Esophagus muscularis mucosa (tissue), 4 donors: ENCODE measurements around the gene SDK1. TPM values are rescaled to one million over a fixed set of nuclear protein-coding genes. Genes with fewer than 3 reads are reported as not detected.

Experiments
- DNase-seq: peaks from one replicate; pipeline ENCODE4 v3.0.0-alpha.2; 2017; ENCODE audit errors: extremely low spot score
- H3K27ac ChIP-seq, 4 donors: fragments of 200-600 bp; sonication (generic); replicated peaks in 1 of 4; 1 replicate in 3 of 4; 2 replicates in 1 of 4; pipeline ENCODE4 v1.5.1; 2016 to 2019; ENCODE audit warnings: mild to moderate bottlenecking in 1 of 4
- H3K27me3 ChIP-seq, 4 donors: fragments of 200-600 bp; sonication (generic); one replicate each; pipeline versions ENCODE4 v1.5.1 to v1.6.0; 2016 to 2019
- H3K36me3 ChIP-seq, 4 donors: fragments of 200-600 bp; sonication (generic); one replicate each; pipeline ENCODE4 v1.5.1; 2016 to 2019
- H3K4me1 ChIP-seq, 4 donors: fragments of 200-600 bp; sonication (generic); one replicate each; pipeline ENCODE4 v1.5.1; 2016 to 2019
- H3K4me3 ChIP-seq, 4 donors: fragments of 200-600 bp; sonication (generic); 1 replicate in 2 of 4; 2 replicates in 2 of 4; pipeline ENCODE4 v1.5.1; 2016 to 2019; ENCODE audit warnings: mild to moderate bottlenecking in 4 of 4, moderate library complexity in 1 of 4
- H3K9me3 ChIP-seq, 4 donors: fragments of 200-600 bp; sonication (generic); 1 replicate in 3 of 4; 2 replicates in 1 of 4; pipeline ENCODE4 v1.5.1; 2016 to 2019
- EP300 ChIP-seq: sonication (generic); formaldehyde crosslinking; IDR thresholded peaks from one replicate; pipeline ENCODE4 v1.6.1; 2017; ENCODE audit warnings: antibody characterized with exemption
- POLR2A ChIP-seq: fragments of 450-650 bp; IDR thresholded peaks from one replicate; pipeline ENCODE4 v1.6.1; 2017; ENCODE audit warnings: antibody characterized with exemption, moderate library complexity, mild to moderate bottlenecking, low read depth
- POLR2AphosphoS5 ChIP-seq, 2 donors: sonication (generic); formaldehyde crosslinking; IDR thresholded peaks; one replicate each; pipeline ENCODE4 v1.6.1; 2017; ENCODE audit warnings: antibody characterized with exemption in 2 of 2
- WGBS: methylation state at CpG from one replicate; pipeline ENCODE4 v1.1.5; 2018; 5-methylcytosine and 5-hydroxymethylcytosine counted together
- intact Hi-C: fragments of 100-400 bp; cut with DNase I; formaldehyde crosslinking; loops from one replicate; pipeline ENCODE4 v1.15.1; 2023
- total RNA-seq, 4 donors: library from RNA; depleted of rRNA; stranded (reverse); fragments of >200 nt; gene quantifications; one replicate each; pipeline versions ENCODE4 v1.1.0 to v1.2.1, GENCODE V29; 2016
- TF ChIP-seq, protein P1 (sequence below), 3 experiments: fragments of 200-600 bp in 2 of 3; fragments of 450-650 bp in 1 of 3; sonication (generic) in 2 of 3; IDR thresholded peaks; one replicate each; pipeline ENCODE4 v1.5.1; 2017 to 2019; ENCODE audit warnings: antibody characterized with exemption in 3 of 3, mild to moderate bottlenecking in 2 of 3, moderate library complexity in 1 of 3

The SDK1 gene
- total RNA-seq, 4 donors from 2014 or later: 7.8 to 18.6 (median 12.0) TPM

DNA sequence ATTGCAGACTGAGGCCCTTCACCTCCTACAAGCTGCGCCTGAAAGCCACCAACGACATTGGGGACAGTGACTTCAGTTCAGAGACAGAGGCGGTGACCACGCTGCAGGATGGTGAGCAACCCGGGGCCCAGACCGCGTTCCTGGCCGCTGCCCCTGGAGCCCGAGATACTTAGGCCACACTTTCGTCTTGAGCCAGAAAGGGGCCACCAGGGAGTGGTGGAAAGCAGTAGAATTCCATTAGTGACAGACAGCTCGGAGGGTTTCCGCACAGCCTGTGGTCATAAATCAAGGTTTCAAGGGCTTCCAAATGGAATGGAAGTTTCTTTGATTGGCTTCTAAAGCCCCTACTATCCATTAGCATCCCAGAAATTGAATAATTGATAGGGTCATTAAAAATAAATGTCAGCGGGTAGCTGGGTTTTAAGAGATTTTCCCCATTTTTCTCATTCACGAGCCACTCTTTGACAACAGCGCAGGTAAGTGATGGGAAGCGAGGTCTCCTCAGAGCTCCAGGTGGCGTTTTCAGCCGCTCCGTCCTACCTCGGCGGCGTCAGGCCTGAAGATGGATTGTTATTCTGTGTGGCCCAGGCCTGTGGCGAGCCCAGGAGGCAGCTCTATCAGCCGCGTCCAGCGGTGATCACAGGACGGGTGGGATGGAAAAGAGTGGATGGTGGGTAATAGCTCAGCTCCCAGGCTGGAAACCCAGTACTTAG, 857.5 kb downstream of the SDK1 start:
- intact Hi-C loops: no loop called here

GRCh38 chr7:4159154-4159501, 858.1 kb downstream of the SDK1 start:
- H3K27me3 ChIP-seq: no peaks in the 10 kb centered on the region
- H3K4me1 ChIP-seq: peaks cover 0 to 6% (median 0%) of the 10 kb centered on the region in 4 donors
- DNase-seq: no peak
- H3K36me3 ChIP-seq: no peaks in the 10 kb centered on the region
- no peak overlapping the region for H3K4me3 ChIP-seq
- WGBS: 85% methylated on average over 5 of the region's 5 CpGs
- intact Hi-C loops: no loop called here
- TF ChIP-seq POLR2A (no peak), EP300 (no peak), POLR2AphosphoS5 (IDR thresholded peaks at IDR 0.05) (no peak)
- TF ChIP-seq, protein P1, sequence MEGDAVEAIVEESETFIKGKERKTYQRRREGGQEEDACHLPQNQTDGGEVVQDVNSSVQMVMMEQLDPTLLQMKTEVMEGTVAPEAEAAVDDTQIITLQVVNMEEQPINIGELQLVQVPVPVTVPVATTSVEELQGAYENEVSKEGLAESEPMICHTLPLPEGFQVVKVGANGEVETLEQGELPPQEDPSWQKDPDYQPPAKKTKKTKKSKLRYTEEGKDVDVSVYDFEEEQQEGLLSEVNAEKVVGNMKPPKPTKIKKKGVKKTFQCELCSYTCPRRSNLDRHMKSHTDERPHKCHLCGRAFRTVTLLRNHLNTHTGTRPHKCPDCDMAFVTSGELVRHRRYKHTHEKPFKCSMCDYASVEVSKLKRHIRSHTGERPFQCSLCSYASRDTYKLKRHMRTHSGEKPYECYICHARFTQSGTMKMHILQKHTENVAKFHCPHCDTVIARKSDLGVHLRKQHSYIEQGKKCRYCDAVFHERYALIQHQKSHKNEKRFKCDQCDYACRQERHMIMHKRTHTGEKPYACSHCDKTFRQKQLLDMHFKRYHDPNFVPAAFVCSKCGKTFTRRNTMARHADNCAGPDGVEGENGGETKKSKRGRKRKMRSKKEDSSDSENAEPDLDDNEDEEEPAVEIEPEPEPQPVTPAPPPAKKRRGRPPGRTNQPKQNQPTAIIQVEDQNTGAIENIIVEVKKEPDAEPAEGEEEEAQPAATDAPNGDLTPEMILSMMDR (IDR thresholded peaks at IDR 0.05): no peak
- no peak overlapping the region for H3K27ac ChIP-seq
- no peaks in the 10 kb centered on the region for H3K9me3 ChIP-seq

More for the DNA sequence above, 857.5 kb downstream of the SDK1 start:
- peaks cover 0 to 6% (median 0%) of the 10 kb centered on the region in 4 donors for H3K4me1 ChIP-seq
- H3K36me3 ChIP-seq: no peaks in the 10 kb centered on the region
- WGBS: 96% methylated on average over 23 of the region's 27 CpGs
- H3K9me3 ChIP-seq: no peaks in the 10 kb centered on the region
- no peak for DNase-seq
- H3K27ac ChIP-seq: no peak overlapping the region
- H3K4me3 ChIP-seq: no peak overlapping the region
- TF ChIP-seq EP300 (no peak), POLR2A (no peak), POLR2AphosphoS5 (IDR thresholded peaks at IDR 0.05) (no peak)
- TF ChIP-seq, protein P1 (IDR thresholded peaks at IDR 0.05): no peak
- no peaks in the 10 kb centered on the region for H3K27me3 ChIP-seq

DNA sequence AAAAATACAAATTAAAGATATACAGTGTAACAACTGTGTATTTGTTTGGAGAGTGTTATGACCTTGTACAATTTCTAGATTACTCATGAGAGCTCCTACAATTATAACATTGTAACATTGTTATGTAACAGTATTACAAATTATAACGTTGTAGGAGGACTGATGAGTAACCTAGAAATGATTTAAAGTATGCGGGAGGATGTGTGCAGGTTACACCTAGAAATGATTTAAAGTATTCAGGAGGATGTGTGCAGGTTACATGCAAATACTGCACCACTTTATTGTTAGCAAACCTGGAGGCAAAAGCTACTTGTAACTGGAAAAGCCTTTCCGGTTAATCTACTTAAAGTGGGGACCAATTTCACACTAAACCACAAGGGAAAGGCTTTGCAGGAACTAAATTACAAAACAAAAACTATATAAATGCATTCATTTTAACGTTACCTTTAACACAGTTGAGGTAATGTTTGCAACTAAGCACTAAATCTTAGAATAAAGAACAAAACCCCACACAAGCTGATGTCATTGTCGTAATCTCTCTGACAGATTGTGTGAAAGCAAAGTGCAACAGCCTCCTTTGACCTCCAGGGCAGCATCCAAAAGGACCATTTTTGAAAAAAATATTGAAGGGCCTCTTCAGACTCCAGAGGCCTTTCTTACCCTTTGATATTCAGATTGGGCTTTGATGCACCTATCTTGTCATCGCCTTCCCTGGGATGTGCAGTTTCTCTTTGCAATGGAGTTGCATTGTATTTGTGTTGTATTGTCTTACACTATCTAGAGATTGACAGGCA, 858.9 kb downstream of the SDK1 start:
- Histone ChIP-seq H3K4me3 (no peak overlapping the region), H3K9me3 (no peaks in the 10 kb centered on the region), H3K4me1 (peaks cover 0 to 6% (median 0%) of the 10 kb centered on the region in 4 donors), H3K36me3 (no peaks in the 10 kb centered on the region), H3K27me3 (no peaks in the 10 kb centered on the region), H3K27ac (no peak overlapping the region)
- 81% methylated on average over 6 of the region's 6 CpGs for WGBS
- TF ChIP-seq POLR2AphosphoS5 (IDR thresholded peaks at IDR 0.05): no peak
- no peak for DNase-seq
- intact Hi-C loops: no loop called here

GRCh38 chr7:4162884-4163564, 862.0 kb downstream of the SDK1 start:
- H3K4me1 ChIP-seq: peaks cover 0 to 6% (median 0%) of the 10 kb centered on the region in 4 donors
- no peak overlapping the region for H3K27ac ChIP-seq
- no peak overlapping the region for H3K4me3 ChIP-seq
- no peak for DNase-seq
- 81% methylated on average over 14 of the region's 14 CpGs for WGBS
- H3K36me3 ChIP-seq: no peaks in the 10 kb centered on the region
- no peaks in the 10 kb centered on the region for H3K27me3 ChIP-seq
- TF ChIP-seq POLR2A (no peak), POLR2AphosphoS5 (IDR thresholded peaks at IDR 0.05) (no peak), EP300 (no peak)
- TF ChIP-seq, protein P1 (IDR thresholded peaks at IDR 0.05): no peak
- intact Hi-C loops: no loop called here
- H3K9me3 ChIP-seq: no peaks in the 10 kb centered on the region
